H1 (cell line): ENCODE data around the gene CLDN14. TPM values are rescaled to one million over a fixed set of nuclear protein-coding genes. Genes with fewer than 3 reads are reported as not detected.

Experiments used
- CTBP2 ChIP-seq: IDR thresholded peaks from 2 replicates; pipeline ENCODE4 v1.7.0; 2011; ENCODE audit warnings: borderline replicate concordance, mild to moderate bottlenecking, moderate library complexity, mixed read lengths, low read length; ENCODE audit not compliant: insufficient read depth, insufficient read length
- GABPA ChIP-seq: IDR thresholded peaks from 2 replicates; pipeline ENCODE4 v1.6.1; 2011; ENCODE audit warnings: mild to moderate bottlenecking, low read length, moderate library complexity, borderline replicate concordance; ENCODE audit not compliant: insufficient read depth
- KDM4A ChIP-seq: IDR thresholded peaks from one replicate; pipeline ENCODE4 v1.7.1; 2012; ENCODE audit warnings: low read depth, mild to moderate bottlenecking, moderate library complexity, low read length, inconsistent platforms; ENCODE audit not compliant: severe bottlenecking
- RBBP5 ChIP-seq: IDR thresholded peaks from 2 replicates; pipeline ENCODE4 v1.7.1; 2012; ENCODE audit warnings: low read depth, mild to moderate bottlenecking, inconsistent platforms, low read length, moderate library complexity, borderline replicate concordance
- polyA plus RNA-seq, 7 experiments: library from polyadenylated mRNA; depleted of rRNA in 3 of 7; stranded (reverse) in 5 of 7; unstranded in 2 of 7; fragments of >200 nt in 5 of 7; fragments of 200-250 nt in 2 of 7; gene quantifications; 1 replicate in 5 of 7; 2 replicates in 1 of 7; 4 replicates in 1 of 7; pipeline versions ENCODE4 v1.2.1 to v1.2.3, GENCODE V29; 2011 to 2013; ENCODE audit warnings: missing spikeins in 2 of 7, mixed read lengths in 2 of 7
- total RNA-seq: library from RNA; stranded (reverse); fragmentation: NEBNext Ultra II Directional; extraction: Animal tissue kit (Norgen Biotek cat#: 25700); gene quantifications from 2 replicates; pipeline ENCODE4 v1.2.1, GENCODE V29; 2021
- TF ChIP-seq, protein P1 (sequence below): fragments of 300-600 bp; sonication (generic); IDR thresholded peaks from 2 replicates; pipeline ENCODE4 v1.7.1; 2012; ENCODE audit warnings: low read length, moderate library complexity, mild to moderate bottlenecking, inconsistent platforms; ENCODE audit not compliant: insufficient replicate concordance
- TF ChIP-seq, protein P2 (sequence below), 3 experiments: IDR thresholded peaks; 1 replicate in 2 of 3; 2 replicates in 1 of 3; pipeline versions ENCODE4 v1.5.1 to v1.6.1; 2011; ENCODE audit warnings: low read length in 3 of 3, mild to moderate bottlenecking in 3 of 3, inconsistent platforms in 2 of 3, low read depth in 1 of 3, moderate library complexity in 1 of 3; ENCODE audit not compliant: insufficient read depth in 1 of 3; ENCODE audit errors: control extremely low read depth in 1 of 3

CLDN14 gene
- total and polyA plus RNA-seq, 2 of the 8 experiments (the other 6 are each of a cell fraction or from before 2014, with no cell fraction given) = 0.08 TPM; not detected in 1

DNA sequence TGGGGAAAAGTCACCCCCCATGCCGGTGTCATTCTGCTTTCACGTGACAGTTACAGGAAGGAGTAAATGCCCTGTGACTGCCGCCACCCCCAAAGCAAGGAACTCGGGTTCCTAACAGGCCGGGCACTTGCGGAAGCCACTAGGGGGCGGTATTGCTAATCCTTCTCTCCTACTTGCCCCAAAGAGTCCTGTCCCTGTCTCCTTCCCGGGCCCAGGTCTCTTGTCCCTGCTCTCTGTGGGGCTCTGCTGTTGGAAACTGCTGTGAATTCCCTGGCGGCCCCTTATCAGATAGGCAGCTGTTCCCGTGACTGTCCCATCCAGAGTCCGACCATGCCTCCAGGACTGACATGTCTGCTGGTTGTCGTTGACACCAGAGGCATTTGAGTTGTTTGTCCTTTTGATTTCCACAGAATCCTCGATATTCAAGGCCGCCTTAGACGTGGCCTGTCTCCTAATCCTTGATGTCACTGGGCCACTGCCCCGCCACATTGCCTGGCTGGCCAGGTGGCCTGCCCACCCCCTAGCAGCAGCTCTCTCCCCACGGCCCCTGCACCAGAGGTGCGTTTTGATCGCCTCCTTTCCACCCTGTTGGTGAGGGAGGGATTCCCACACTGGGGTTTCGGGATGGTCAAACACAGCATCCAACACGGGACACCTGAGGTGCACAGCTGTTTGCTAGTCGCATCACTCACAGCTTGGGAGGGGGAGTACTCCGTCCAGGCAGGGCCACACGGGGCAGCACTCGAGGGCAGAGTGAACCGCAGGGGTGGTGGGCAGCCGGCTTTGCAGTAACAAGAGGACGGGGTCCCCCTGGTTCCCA, 57.4 kb downstream of the CLDN14 start (continued):
- TF ChIP-seq, protein P1, sequence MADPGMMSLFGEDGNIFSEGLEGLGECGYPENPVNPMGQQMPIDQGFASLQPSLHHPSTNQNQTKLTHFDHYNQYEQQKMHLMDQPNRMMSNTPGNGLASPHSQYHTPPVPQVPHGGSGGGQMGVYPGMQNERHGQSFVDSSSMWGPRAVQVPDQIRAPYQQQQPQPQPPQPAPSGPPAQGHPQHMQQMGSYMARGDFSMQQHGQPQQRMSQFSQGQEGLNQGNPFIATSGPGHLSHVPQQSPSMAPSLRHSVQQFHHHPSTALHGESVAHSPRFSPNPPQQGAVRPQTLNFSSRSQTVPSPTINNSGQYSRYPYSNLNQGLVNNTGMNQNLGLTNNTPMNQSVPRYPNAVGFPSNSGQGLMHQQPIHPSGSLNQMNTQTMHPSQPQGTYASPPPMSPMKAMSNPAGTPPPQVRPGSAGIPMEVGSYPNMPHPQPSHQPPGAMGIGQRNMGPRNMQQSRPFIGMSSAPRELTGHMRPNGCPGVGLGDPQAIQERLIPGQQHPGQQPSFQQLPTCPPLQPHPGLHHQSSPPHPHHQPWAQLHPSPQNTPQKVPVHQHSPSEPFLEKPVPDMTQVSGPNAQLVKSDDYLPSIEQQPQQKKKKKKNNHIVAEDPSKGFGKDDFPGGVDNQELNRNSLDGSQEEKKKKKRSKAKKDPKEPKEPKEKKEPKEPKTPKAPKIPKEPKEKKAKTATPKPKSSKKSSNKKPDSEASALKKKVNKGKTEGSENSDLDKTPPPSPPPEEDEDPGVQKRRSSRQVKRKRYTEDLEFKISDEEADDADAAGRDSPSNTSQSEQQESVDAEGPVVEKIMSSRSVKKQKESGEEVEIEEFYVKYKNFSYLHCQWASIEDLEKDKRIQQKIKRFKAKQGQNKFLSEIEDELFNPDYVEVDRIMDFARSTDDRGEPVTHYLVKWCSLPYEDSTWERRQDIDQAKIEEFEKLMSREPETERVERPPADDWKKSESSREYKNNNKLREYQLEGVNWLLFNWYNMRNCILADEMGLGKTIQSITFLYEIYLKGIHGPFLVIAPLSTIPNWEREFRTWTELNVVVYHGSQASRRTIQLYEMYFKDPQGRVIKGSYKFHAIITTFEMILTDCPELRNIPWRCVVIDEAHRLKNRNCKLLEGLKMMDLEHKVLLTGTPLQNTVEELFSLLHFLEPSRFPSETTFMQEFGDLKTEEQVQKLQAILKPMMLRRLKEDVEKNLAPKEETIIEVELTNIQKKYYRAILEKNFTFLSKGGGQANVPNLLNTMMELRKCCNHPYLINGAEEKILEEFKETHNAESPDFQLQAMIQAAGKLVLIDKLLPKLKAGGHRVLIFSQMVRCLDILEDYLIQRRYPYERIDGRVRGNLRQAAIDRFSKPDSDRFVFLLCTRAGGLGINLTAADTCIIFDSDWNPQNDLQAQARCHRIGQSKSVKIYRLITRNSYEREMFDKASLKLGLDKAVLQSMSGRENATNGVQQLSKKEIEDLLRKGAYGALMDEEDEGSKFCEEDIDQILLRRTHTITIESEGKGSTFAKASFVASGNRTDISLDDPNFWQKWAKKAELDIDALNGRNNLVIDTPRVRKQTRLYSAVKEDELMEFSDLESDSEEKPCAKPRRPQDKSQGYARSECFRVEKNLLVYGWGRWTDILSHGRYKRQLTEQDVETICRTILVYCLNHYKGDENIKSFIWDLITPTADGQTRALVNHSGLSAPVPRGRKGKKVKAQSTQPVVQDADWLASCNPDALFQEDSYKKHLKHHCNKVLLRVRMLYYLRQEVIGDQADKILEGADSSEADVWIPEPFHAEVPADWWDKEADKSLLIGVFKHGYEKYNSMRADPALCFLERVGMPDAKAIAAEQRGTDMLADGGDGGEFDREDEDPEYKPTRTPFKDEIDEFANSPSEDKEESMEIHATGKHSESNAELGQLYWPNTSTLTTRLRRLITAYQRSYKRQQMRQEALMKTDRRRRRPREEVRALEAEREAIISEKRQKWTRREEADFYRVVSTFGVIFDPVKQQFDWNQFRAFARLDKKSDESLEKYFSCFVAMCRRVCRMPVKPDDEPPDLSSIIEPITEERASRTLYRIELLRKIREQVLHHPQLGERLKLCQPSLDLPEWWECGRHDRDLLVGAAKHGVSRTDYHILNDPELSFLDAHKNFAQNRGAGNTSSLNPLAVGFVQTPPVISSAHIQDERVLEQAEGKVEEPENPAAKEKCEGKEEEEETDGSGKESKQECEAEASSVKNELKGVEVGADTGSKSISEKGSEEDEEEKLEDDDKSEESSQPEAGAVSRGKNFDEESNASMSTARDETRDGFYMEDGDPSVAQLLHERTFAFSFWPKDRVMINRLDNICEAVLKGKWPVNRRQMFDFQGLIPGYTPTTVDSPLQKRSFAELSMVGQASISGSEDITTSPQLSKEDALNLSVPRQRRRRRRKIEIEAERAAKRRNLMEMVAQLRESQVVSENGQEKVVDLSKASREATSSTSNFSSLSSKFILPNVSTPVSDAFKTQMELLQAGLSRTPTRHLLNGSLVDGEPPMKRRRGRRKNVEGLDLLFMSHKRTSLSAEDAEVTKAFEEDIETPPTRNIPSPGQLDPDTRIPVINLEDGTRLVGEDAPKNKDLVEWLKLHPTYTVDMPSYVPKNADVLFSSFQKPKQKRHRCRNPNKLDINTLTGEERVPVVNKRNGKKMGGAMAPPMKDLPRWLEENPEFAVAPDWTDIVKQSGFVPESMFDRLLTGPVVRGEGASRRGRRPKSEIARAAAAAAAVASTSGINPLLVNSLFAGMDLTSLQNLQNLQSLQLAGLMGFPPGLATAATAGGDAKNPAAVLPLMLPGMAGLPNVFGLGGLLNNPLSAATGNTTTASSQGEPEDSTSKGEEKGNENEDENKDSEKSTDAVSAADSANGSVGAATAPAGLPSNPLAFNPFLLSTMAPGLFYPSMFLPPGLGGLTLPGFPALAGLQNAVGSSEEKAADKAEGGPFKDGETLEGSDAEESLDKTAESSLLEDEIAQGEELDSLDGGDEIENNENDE = no peak
- TF ChIP-seq GABPA = peak; percentile 65; the same call in 1 of the 2 replicates
- TF ChIP-seq, protein P2, sequence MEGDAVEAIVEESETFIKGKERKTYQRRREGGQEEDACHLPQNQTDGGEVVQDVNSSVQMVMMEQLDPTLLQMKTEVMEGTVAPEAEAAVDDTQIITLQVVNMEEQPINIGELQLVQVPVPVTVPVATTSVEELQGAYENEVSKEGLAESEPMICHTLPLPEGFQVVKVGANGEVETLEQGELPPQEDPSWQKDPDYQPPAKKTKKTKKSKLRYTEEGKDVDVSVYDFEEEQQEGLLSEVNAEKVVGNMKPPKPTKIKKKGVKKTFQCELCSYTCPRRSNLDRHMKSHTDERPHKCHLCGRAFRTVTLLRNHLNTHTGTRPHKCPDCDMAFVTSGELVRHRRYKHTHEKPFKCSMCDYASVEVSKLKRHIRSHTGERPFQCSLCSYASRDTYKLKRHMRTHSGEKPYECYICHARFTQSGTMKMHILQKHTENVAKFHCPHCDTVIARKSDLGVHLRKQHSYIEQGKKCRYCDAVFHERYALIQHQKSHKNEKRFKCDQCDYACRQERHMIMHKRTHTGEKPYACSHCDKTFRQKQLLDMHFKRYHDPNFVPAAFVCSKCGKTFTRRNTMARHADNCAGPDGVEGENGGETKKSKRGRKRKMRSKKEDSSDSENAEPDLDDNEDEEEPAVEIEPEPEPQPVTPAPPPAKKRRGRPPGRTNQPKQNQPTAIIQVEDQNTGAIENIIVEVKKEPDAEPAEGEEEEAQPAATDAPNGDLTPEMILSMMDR (IDR thresholded peaks at IDR 0.05; ENCODE audit: control extremely low read depth in 1 of 3, insufficient read depth in 1 of 3, low read depth in 1 of 3, low read length in 3 of 3) = peak; percentile 82 to 94 (median 85)
- TF ChIP-seq KDM4A = no peak
- no peak for TF ChIP-seq CTBP2
- no peak for TF ChIP-seq RBBP5
